ENCODE data around the gene LRMDA.
"Not testable (repeated sequence)": the region's sequence is repeated elsewhere in the genome, so short reads cannot be mapped to it uniquely, and the experiment has no call there.

LRMDA gene

GRCh38 chr10:75617485-75618155 is 186.2 kb downstream of the LRMDA start:
- DNase-seq: no peak

GRCh38 chr10:75619635-75620034 is 188.2 kb downstream of the LRMDA start:
- DNase-seq: no peak

- DNase-seq: no peak
Observed at GRCh38 chr10:75620356-75620755, 188.9 kb downstream of the LRMDA start.

- DNase-seq: not testable (repeated sequence)
Observed at GRCh38 chr10:75621003-75621402, 189.6 kb downstream of the LRMDA start.

GRCh38 chr10:75622503-75622902 is 191.1 kb downstream of the LRMDA start:
- no peak for DNase-seq

- no peak for DNase-seq
Observed at GRCh38 chr10:75623310-75624093, 192.1 kb downstream of the LRMDA start.

GRCh38 chr10:75624638-75625037 is 193.2 kb downstream of the LRMDA start:
- DNase-seq: no peak

GRCh38 chr10:75630746-75631145 is 199.3 kb downstream of the LRMDA start:
- DNase-seq: no peak

GRCh38 chr10:75632805-75633462 is 201.5 kb downstream of the LRMDA start:
- DNase-seq: no peak

- DNase-seq: no peak
Observed at GRCh38 chr10:75633568-75633967, 202.1 kb downstream of the LRMDA start.

- no peak for DNase-seq
Observed at GRCh38 chr10:75634947-75635346, 203.5 kb downstream of the LRMDA start.

GRCh38 chr10:75638752-75639151 is 207.3 kb downstream of the LRMDA start:
- DNase-seq: no peak

GRCh38 chr10:75639736-75640135 is 208.3 kb downstream of the LRMDA start:
- no peak for DNase-seq

GRCh38 chr10:75640381-75640780 is 209.0 kb downstream of the LRMDA start:
- no peak for DNase-seq

- DNase-seq: no peak
Observed at GRCh38 chr10:75640803-75641202, 209.4 kb downstream of the LRMDA start.

GRCh38 chr10:75643405-75643804 is 212.0 kb downstream of the LRMDA start:
- DNase-seq: no peak

GRCh38 chr10:75643944-75644692 is 212.7 kb downstream of the LRMDA start:
- no peak for DNase-seq

GRCh38 chr10:75645704-75646103 is 214.3 kb downstream of the LRMDA start:
- no peak for DNase-seq

GRCh38 chr10:75646218-75646915 is 214.9 kb downstream of the LRMDA start:
- DNase-seq: no peak

GRCh38 chr10:75646916-75647315 is 215.5 kb downstream of the LRMDA start:
- DNase-seq: no peak

- DNase-seq: no peak
Observed at GRCh38 chr10:75647675-75648074, 216.3 kb downstream of the LRMDA start.

GRCh38 chr10:75648351-75648750 is 216.9 kb downstream of the LRMDA start:
- no peak for DNase-seq

- no peak for DNase-seq
Observed at GRCh38 chr10:75648854-75649253, 217.4 kb downstream of the LRMDA start.

Data from activated naive CD4-positive, alpha-beta T cell (primary cell).